ENCODE data around the gene PDE2A.
A peak's percentile ranks its signal among the peaks of the same experiment; 100 is the strongest.

Gene PDE2A

GRCh38 chr11:72680624-72681158 is 6.5 kb upstream of the PDE2A start:
- no peak overlapping the region for H3K4me3 ChIP-seq (ENCODE audit: low read depth, low read length)
- H3K27me3 ChIP-seq (ENCODE audit: control insufficient read depth, insufficient read depth, low read length): peaks cover 25% of the 10 kb centered on the region
- peaks cover 6% of the 10 kb centered on the region for H3K36me3 ChIP-seq (ENCODE audit: control insufficient read depth, insufficient read depth, low read length)
- H3K9me3 ChIP-seq (ENCODE audit: control insufficient read depth, insufficient read depth, low read length): no peaks in the 10 kb centered on the region
- H3K4me1 ChIP-seq (ENCODE audit: control insufficient read depth, insufficient read depth, low read length): no peaks in the 10 kb centered on the region
- H3K9ac ChIP-seq (ENCODE audit: low read depth, low read length): no peak overlapping the region

- Histone ChIP-seq H3K9me3 (ENCODE audit: control insufficient read depth, insufficient read depth, low read length) (no peaks in the 10 kb centered on the region), H3K27me3 (ENCODE audit: control insufficient read depth, insufficient read depth, low read length) (peaks cover 33% of the 10 kb centered on the region), H3K36me3 (ENCODE audit: control insufficient read depth, insufficient read depth, low read length) (no peaks in the 10 kb centered on the region), H3K4me1 (ENCODE audit: control insufficient read depth, insufficient read depth, low read length) (no peaks in the 10 kb centered on the region), H3K9ac (ENCODE audit: low read depth, low read length) (no peak overlapping the region), H3K4me3 (ENCODE audit: low read depth, low read length) (no peak overlapping the region)
Observed at GRCh38 chr11:72679869-72680268, 5.6 kb upstream of the PDE2A start.

- Histone ChIP-seq H3K4me3 (ENCODE audit: low read depth, low read length) (no peak overlapping the region), H3K4me1 (ENCODE audit: control insufficient read depth, insufficient read depth, low read length) (peaks cover 3% of the 10 kb centered on the region), H3K36me3 (ENCODE audit: control insufficient read depth, insufficient read depth, low read length) (no peaks in the 10 kb centered on the region), H3K9me3 (ENCODE audit: control insufficient read depth, insufficient read depth, low read length) (no peaks in the 10 kb centered on the region), H3K27me3 (ENCODE audit: control insufficient read depth, insufficient read depth, low read length) (peaks cover 47% of the 10 kb centered on the region), H3K9ac (ENCODE audit: low read depth, low read length) (no peak overlapping the region)
Observed at GRCh38 chr11:72678524-72678923, 4.3 kb upstream of the PDE2A start.

- peaks cover 3% of the 10 kb centered on the region for H3K4me1 ChIP-seq (ENCODE audit: control insufficient read depth, insufficient read depth, low read length)
- no peaks in the 10 kb centered on the region for H3K36me3 ChIP-seq (ENCODE audit: control insufficient read depth, insufficient read depth, low read length)
- peak overlapping the region; percentile 22 for H3K4me3 ChIP-seq (ENCODE audit: low read depth, low read length)
- peaks cover 53% of the 10 kb centered on the region for H3K27me3 ChIP-seq (ENCODE audit: control insufficient read depth, insufficient read depth, low read length)
- H3K9me3 ChIP-seq (ENCODE audit: control insufficient read depth, insufficient read depth, low read length): no peaks in the 10 kb centered on the region
- no peak overlapping the region for H3K9ac ChIP-seq (ENCODE audit: low read depth, low read length)
Observed at GRCh38 chr11:72676861-72677341, 2.7 kb upstream of the PDE2A start.

- Histone ChIP-seq H3K9me3 (ENCODE audit: control insufficient read depth, insufficient read depth, low read length) (no peaks in the 10 kb centered on the region), H3K4me3 (ENCODE audit: low read depth, low read length) (no peak overlapping the region), H3K4me1 (ENCODE audit: control insufficient read depth, insufficient read depth, low read length) (peaks cover 4% of the 10 kb centered on the region), H3K36me3 (ENCODE audit: control insufficient read depth, insufficient read depth, low read length) (no peaks in the 10 kb centered on the region), H3K27me3 (ENCODE audit: control insufficient read depth, insufficient read depth, low read length) (peaks cover 58% of the 10 kb centered on the region), H3K9ac (ENCODE audit: low read depth, low read length) (no peak overlapping the region)
Observed at GRCh38 chr11:72675221-72675620, 999 bp upstream of the PDE2A start.

GRCh38 chr11:72673284-72673942 is 809 bp downstream of the PDE2A start:
- Histone ChIP-seq H3K27me3 (ENCODE audit: control insufficient read depth, insufficient read depth, low read length) (peaks cover 53% of the 10 kb centered on the region), H3K36me3 (ENCODE audit: control insufficient read depth, insufficient read depth, low read length) (no peaks in the 10 kb centered on the region), H3K4me3 (ENCODE audit: low read depth, low read length) (peak overlapping the region; percentile 49), H3K4me1 (ENCODE audit: control insufficient read depth, insufficient read depth, low read length) (peaks cover 4% of the 10 kb centered on the region), H3K9ac (ENCODE audit: low read depth, low read length) (no peak overlapping the region), H3K9me3 (ENCODE audit: control insufficient read depth, insufficient read depth, low read length) (no peaks in the 10 kb centered on the region)

GRCh38 chr11:72672597-72673238 is 1.5 kb downstream of the PDE2A start:
- Histone ChIP-seq H3K36me3 (ENCODE audit: control insufficient read depth, insufficient read depth, low read length) (no peaks in the 10 kb centered on the region), H3K27me3 (ENCODE audit: control insufficient read depth, insufficient read depth, low read length) (peaks cover 47% of the 10 kb centered on the region), H3K4me3 (ENCODE audit: low read depth, low read length) (no peak overlapping the region), H3K4me1 (ENCODE audit: control insufficient read depth, insufficient read depth, low read length) (peaks cover 4% of the 10 kb centered on the region), H3K9me3 (ENCODE audit: control insufficient read depth, insufficient read depth, low read length) (peaks cover 2% of the 10 kb centered on the region), H3K9ac (ENCODE audit: low read depth, low read length) (no peak overlapping the region)

GRCh38 chr11:72671152-72672099 is 2.8 kb downstream of the PDE2A start:
- peaks cover 4% of the 10 kb centered on the region for H3K4me1 ChIP-seq (ENCODE audit: control insufficient read depth, insufficient read depth, low read length)
- no peak overlapping the region for H3K9ac ChIP-seq (ENCODE audit: low read depth, low read length)
- H3K4me3 ChIP-seq (ENCODE audit: low read depth, low read length): no peak overlapping the region
- peaks cover 6% of the 10 kb centered on the region for H3K9me3 ChIP-seq (ENCODE audit: control insufficient read depth, insufficient read depth, low read length)
- H3K27me3 ChIP-seq (ENCODE audit: control insufficient read depth, insufficient read depth, low read length): peaks cover 41% of the 10 kb centered on the region
- H3K36me3 ChIP-seq (ENCODE audit: control insufficient read depth, insufficient read depth, low read length): no peaks in the 10 kb centered on the region

GRCh38 chr11:72670041-72670440 is 4.2 kb downstream of the PDE2A start:
- no peaks in the 10 kb centered on the region for H3K36me3 ChIP-seq (ENCODE audit: control insufficient read depth, insufficient read depth, low read length)
- H3K27me3 ChIP-seq (ENCODE audit: control insufficient read depth, insufficient read depth, low read length): peaks cover 27% of the 10 kb centered on the region
- H3K4me3 ChIP-seq (ENCODE audit: low read depth, low read length): no peak overlapping the region
- no peak overlapping the region for H3K9ac ChIP-seq (ENCODE audit: low read depth, low read length)
- peaks cover 4% of the 10 kb centered on the region for H3K4me1 ChIP-seq (ENCODE audit: control insufficient read depth, insufficient read depth, low read length)
- H3K9me3 ChIP-seq (ENCODE audit: control insufficient read depth, insufficient read depth, low read length): peaks cover 6% of the 10 kb centered on the region

GRCh38 chr11:72669527-72669926 is 4.7 kb downstream of the PDE2A start:
- Histone ChIP-seq H3K9ac (ENCODE audit: low read depth, low read length) (no peak overlapping the region), H3K9me3 (ENCODE audit: control insufficient read depth, insufficient read depth, low read length) (peaks cover 6% of the 10 kb centered on the region), H3K4me3 (ENCODE audit: low read depth, low read length) (no peak overlapping the region), H3K36me3 (ENCODE audit: control insufficient read depth, insufficient read depth, low read length) (no peaks in the 10 kb centered on the region), H3K27me3 (ENCODE audit: control insufficient read depth, insufficient read depth, low read length) (peaks cover 22% of the 10 kb centered on the region), H3K4me1 (ENCODE audit: control insufficient read depth, insufficient read depth, low read length) (peaks cover 4% of the 10 kb centered on the region)

GRCh38 chr11:72668629-72669347 is 5.4 kb downstream of the PDE2A start:
- peaks cover 15% of the 10 kb centered on the region for H3K27me3 ChIP-seq (ENCODE audit: control insufficient read depth, insufficient read depth, low read length)
- H3K4me1 ChIP-seq (ENCODE audit: control insufficient read depth, insufficient read depth, low read length): peaks cover 2% of the 10 kb centered on the region
- no peak overlapping the region for H3K4me3 ChIP-seq (ENCODE audit: low read depth, low read length)
- H3K9me3 ChIP-seq (ENCODE audit: control insufficient read depth, insufficient read depth, low read length): peaks cover 6% of the 10 kb centered on the region
- H3K36me3 ChIP-seq (ENCODE audit: control insufficient read depth, insufficient read depth, low read length): no peaks in the 10 kb centered on the region
- no peak overlapping the region for H3K9ac ChIP-seq (ENCODE audit: low read depth, low read length)

Measured in iPS-15b (cell line).